CD4-positive, alpha-beta T cell treated with Interleukin-4 for 1 hour (primary cell): ENCODE measurements around the gene ST6GALNAC1.
A peak's percentile ranks its signal among the peaks of the same experiment; 100 is the strongest.
"Not testable (repeated sequence)": the region's sequence is repeated elsewhere in the genome, so short reads cannot be mapped to it uniquely, and the experiment has no call there.

Source experiments
- DNase-seq, 2 donors: peaks; one replicate each; pipeline ENCODE4 v3.0.0-alpha.2; 2020 to 2022

ST6GALNAC1 gene

GRCh38 chr17:76611080-76611749 lies 32.3 kb downstream of the ST6GALNAC1 start:
- DNase-seq: not testable (repeated sequence)

- not testable (repeated sequence) for DNase-seq
Observed at GRCh38 chr17:76606685-76607084, 36.9 kb downstream of the ST6GALNAC1 start.

- no peak for DNase-seq
Observed at GRCh38 chr17:76601065-76601464, 42.5 kb downstream of the ST6GALNAC1 start.

- peak in 1 of 2 donors; percentile 31 for DNase-seq
Observed at GRCh38 chr17:76599694-76600460, 43.7 kb downstream of the ST6GALNAC1 start.

- DNase-seq: peak in 1 of 2 donors; percentile 59
Observed at GRCh38 chr17:76598004-76598439, 45.5 kb downstream of the ST6GALNAC1 start.

- peak in 1 of 2 donors; percentile 50 for DNase-seq
Observed at GRCh38 chr17:76597156-76598003, 46.2 kb downstream of the ST6GALNAC1 start.

- no peak for DNase-seq
Observed at GRCh38 chr17:76594690-76595089, 48.9 kb downstream of the ST6GALNAC1 start.

GRCh38 chr17:76593959-76594358 lies 49.6 kb downstream of the ST6GALNAC1 start:
- no peak for DNase-seq

- DNase-seq: no peak
Observed at GRCh38 chr17:76593384-76593826, 50.2 kb downstream of the ST6GALNAC1 start.

GRCh38 chr17:76588182-76588581 lies 55.4 kb downstream of the ST6GALNAC1 start:
- DNase-seq: no peak

GRCh38 chr17:76586741-76587487 lies 56.6 kb downstream of the ST6GALNAC1 start:
- no peak for DNase-seq

GRCh38 chr17:76585649-76586593 lies 57.6 kb downstream of the ST6GALNAC1 start, which contains the start of gene ST6GALNAC2:
TSS of gene ST6GALNAC2 (minus strand) at chr17:76585860. CDS start at chr17:76585808, 52 bp downstream.
- peak; percentile 44 to 46 for DNase-seq

- DNase-seq: no peak
Observed at GRCh38 chr17:76585033-76585648, 58.4 kb downstream of the ST6GALNAC1 start.

GRCh38 chr17:76584427-76585032 lies 59.0 kb downstream of the ST6GALNAC1 start:
- no peak for DNase-seq

GRCh38 chr17:76582660-76583059 lies 60.9 kb downstream of the ST6GALNAC1 start:
- DNase-seq: no peak

GRCh38 chr17:76581515-76581914 lies 62.0 kb downstream of the ST6GALNAC1 start:
- DNase-seq: no peak

- no peak for DNase-seq
Observed at GRCh38 chr17:76579281-76579680, 64.3 kb downstream of the ST6GALNAC1 start.

- DNase-seq: no peak
Observed at GRCh38 chr17:76578376-76578775, 65.2 kb downstream of the ST6GALNAC1 start.

- no peak for DNase-seq
Observed at GRCh38 chr17:76577876-76578275, 65.7 kb downstream of the ST6GALNAC1 start.

GRCh38 chr17:76576189-76576588 lies 67.4 kb downstream of the ST6GALNAC1 start:
- no peak for DNase-seq
